ENCODE results near the gene EIF5A.

GRCh38 chr17:7321466-7321865 lies 14.0 kb downstream of the EIF5A start:
- no peak for TF ChIP-seq EP300 (IDR thresholded peaks at IDR 0.05)
- no peak for TF ChIP-seq CTCF (IDR thresholded peaks at IDR 0.05)
- TF ChIP-seq POLR2A (IDR thresholded peaks at IDR 0.05), result no peak
